ENCODE data around the gene BAZ1A.

Gene BAZ1A

DNA sequence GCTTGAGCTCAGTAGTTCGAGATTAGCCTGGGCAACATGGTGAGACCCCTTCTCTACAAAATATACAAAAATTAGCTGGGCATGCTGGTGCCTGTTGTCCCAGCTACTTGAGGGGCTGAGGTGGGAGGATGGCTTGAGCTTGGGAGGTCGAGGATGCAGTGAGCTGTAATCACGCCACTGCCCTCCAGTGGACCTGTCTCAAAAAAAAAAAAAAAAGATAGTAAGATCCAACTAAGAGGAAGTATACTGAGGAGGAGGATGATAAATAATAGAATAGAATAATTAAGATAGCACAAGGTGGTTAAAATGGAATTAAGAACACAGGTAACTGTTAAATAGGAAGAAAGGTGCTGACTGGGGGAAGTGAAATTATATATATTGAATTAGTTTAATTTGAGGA, 37.0 kb upstream of the BAZ1A start:
- TF ChIP-seq TAF1 (IDR thresholded peaks at IDR 0.05; ENCODE audit: borderline replicate concordance, insufficient read depth, low read length): no peak
- TF ChIP-seq SIN3A (IDR thresholded peaks at IDR 0.05; ENCODE audit: borderline replicate concordance, insufficient read depth, low read length): no peak
- TF ChIP-seq REST (IDR thresholded peaks at IDR 0.05; ENCODE audit: insufficient read depth in 1 of 2, low read depth in 2 of 2, low read length in 2 of 2): no peak
- no peak for TF ChIP-seq POLR2AphosphoS5 (IDR thresholded peaks at IDR 0.05; ENCODE audit: low read depth, low read length)
- TF ChIP-seq FOXP2 (optimal IDR thresholded peaks at IDR 0.05; ENCODE audit: borderline replicate concordance, extremely low read depth, extremely low read length, insufficient read depth): no peak

DNA sequence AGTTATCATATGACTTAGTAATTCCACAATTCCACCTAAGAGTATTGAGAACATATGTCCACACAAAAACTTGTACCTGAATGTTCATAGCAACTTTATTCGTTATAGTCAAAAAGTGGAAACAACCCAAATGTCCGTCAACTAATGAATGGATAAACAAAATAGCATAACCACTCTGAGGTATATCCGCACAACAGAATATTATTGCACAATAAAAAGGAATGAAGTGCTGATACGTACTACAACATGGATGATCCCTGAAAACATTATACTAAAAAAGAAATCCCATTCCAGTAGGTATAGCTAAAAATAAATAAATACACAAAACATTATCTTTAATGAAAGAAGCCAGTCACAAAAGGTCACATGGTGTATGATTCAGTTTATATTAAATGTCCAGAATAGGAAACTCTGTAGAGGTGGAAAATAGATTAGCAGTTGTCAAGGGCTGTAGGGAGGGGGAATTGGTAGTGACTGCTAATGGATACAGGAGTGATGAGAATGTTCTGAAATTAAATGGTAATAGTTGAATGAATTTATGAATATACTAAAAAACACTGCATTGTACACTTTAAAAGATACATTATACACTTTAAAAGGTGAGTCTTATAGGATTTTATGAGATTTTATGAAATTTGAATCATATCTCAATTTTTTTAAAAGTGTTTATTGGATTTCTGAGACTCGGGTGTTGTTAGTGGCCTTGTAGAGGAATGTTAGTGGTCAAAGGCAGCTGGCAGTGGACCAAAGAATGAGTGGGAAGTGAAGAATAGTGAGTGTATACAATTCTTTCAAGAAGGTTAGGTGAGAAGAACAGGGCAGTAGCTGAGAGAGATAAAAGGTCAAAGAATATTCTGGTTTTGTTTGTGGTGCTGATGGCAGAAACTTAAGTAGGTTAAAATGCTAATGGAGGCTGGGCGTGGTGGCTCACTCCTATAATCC, 36.3 kb upstream of the BAZ1A start:
- TF ChIP-seq REST (IDR thresholded peaks at IDR 0.05; ENCODE audit: insufficient read depth in 1 of 2, low read depth in 2 of 2, low read length in 2 of 2) (no peak), FOXP2 (optimal IDR thresholded peaks at IDR 0.05; ENCODE audit: borderline replicate concordance, extremely low read depth, extremely low read length, insufficient read depth) (no peak), SIN3A (IDR thresholded peaks at IDR 0.05; ENCODE audit: borderline replicate concordance, insufficient read depth, low read length) (no peak), POLR2AphosphoS5 (IDR thresholded peaks at IDR 0.05; ENCODE audit: low read depth, low read length) (no peak), TAF1 (IDR thresholded peaks at IDR 0.05; ENCODE audit: borderline replicate concordance, insufficient read depth, low read length) (no peak)

DNA sequence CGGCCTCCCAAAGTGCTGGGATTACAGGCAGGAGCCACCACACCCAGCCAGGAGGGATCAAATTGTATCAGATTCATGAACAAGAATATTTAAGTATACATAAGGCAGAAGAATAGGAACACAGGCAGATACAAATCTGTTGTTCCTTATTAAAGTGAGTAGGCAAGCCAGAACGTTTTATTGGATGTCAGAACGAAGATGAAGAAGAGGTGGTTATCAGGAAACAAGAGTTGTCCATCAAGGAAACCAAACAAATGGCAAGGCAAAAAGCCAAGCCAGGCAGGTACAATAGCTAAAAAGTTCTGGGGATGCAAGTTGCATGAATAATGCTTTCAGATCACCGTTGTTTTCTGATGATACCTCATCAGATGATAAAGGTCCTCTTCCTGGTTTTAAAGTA, 31.1 kb upstream of the BAZ1A start:
- TF ChIP-seq REST (IDR thresholded peaks at IDR 0.05; ENCODE audit: insufficient read depth in 1 of 2, low read depth in 2 of 2, low read length in 2 of 2) (no peak), FOXP2 (optimal IDR thresholded peaks at IDR 0.05; ENCODE audit: borderline replicate concordance, extremely low read depth, extremely low read length, insufficient read depth) (no peak), TAF1 (IDR thresholded peaks at IDR 0.05; ENCODE audit: borderline replicate concordance, insufficient read depth, low read length) (no peak), SIN3A (IDR thresholded peaks at IDR 0.05; ENCODE audit: borderline replicate concordance, insufficient read depth, low read length) (no peak), POLR2AphosphoS5 (IDR thresholded peaks at IDR 0.05; ENCODE audit: low read depth, low read length) (no peak)

GRCh38 chr14:34895277-34895676, 20.1 kb upstream of the BAZ1A start:
- TF ChIP-seq SIN3A (IDR thresholded peaks at IDR 0.05; ENCODE audit: borderline replicate concordance, insufficient read depth, low read length) (no peak), TAF1 (IDR thresholded peaks at IDR 0.05; ENCODE audit: borderline replicate concordance, insufficient read depth, low read length) (no peak), POLR2AphosphoS5 (IDR thresholded peaks at IDR 0.05; ENCODE audit: low read depth, low read length) (no peak), FOXP2 (optimal IDR thresholded peaks at IDR 0.05; ENCODE audit: borderline replicate concordance, extremely low read depth, extremely low read length, insufficient read depth) (no peak), REST (IDR thresholded peaks at IDR 0.05; ENCODE audit: insufficient read depth in 1 of 2, low read depth in 2 of 2, low read length in 2 of 2) (no peak)
